Liver (tissue), 9 donors: ENCODE measurements around the gene RSRC2. TPM values are rescaled to one million over a fixed set of nuclear protein-coding genes. Genes with fewer than 3 reads are reported as not detected.

Experiments used
- DNase-seq: peaks from one replicate; pipeline ENCODE4 v3.0.0-alpha.2; 2017; ENCODE audit warnings: low spot score
- H3K27ac ChIP-seq, 2 donors: one replicate each; pipeline ENCODE4 v1.7.0; 2013; ENCODE audit warnings: inconsistent platforms in 2 of 2, low read length in 2 of 2, control low read depth in 1 of 2, low read depth in 1 of 2, mild to moderate bottlenecking in 1 of 2
- H3K27me3 ChIP-seq, 4 donors: one replicate each; pipeline versions ENCODE4 v1.6.1 to v1.7.0; 2013; ENCODE audit warnings: low read length in 3 of 4, inconsistent platforms in 1 of 4, mild to moderate bottlenecking in 1 of 4, moderate library complexity in 1 of 4; ENCODE audit not compliant: control insufficient read depth in 4 of 4, insufficient read depth in 4 of 4
- H3K36me3 ChIP-seq, 4 donors: one replicate each; pipeline versions ENCODE4 v1.6.1 to v1.7.0; 2013; ENCODE audit warnings: low read length in 3 of 4, mild to moderate bottlenecking in 3 of 4, low read depth in 1 of 4, moderate library complexity in 1 of 4; ENCODE audit not compliant: control insufficient read depth in 4 of 4, insufficient read depth in 3 of 4
- H3K4me1 ChIP-seq, 4 donors: one replicate each; pipeline versions ENCODE4 v1.6.1 to v1.7.0; 2013; ENCODE audit warnings: low read length in 3 of 4, mild to moderate bottlenecking in 3 of 4, moderate library complexity in 1 of 4; ENCODE audit not compliant: control insufficient read depth in 4 of 4, insufficient read depth in 4 of 4
- H3K4me3 ChIP-seq, 3 donors: one replicate each; pipeline versions ENCODE4 v1.6.1 to v1.7.0; 2013; ENCODE audit warnings: low read length in 3 of 3, control low read depth in 1 of 3, low read depth in 1 of 3, mild to moderate bottlenecking in 1 of 3
- H3K9ac ChIP-seq, 2 donors: one replicate each; pipeline ENCODE4 v1.7.0; 2013; ENCODE audit warnings: low read length in 2 of 2, mild to moderate bottlenecking in 2 of 2, moderate library complexity in 2 of 2, control low read depth in 1 of 2, low read depth in 1 of 2
- H3K9me3 ChIP-seq, 4 donors: one replicate each; pipeline versions ENCODE4 v1.6.1 to v1.7.0; 2013; ENCODE audit warnings: low read length in 3 of 4; ENCODE audit not compliant: control insufficient read depth in 4 of 4
- ATF3 ChIP-seq: IDR thresholded peaks from 2 replicates; pipeline ENCODE4 v1.6.1; 2016; ENCODE audit warnings: antibody characterized with exemption
- CTCF ChIP-seq: fragments of 150-350 bp; IDR thresholded peaks from 2 replicates; pipeline ENCODE4 v1.5.1; 2017; ENCODE audit warnings: improper control_type of control experiment, low read depth, low read length; ENCODE audit not compliant: missing input control
- EGR1 ChIP-seq, 2 donors: IDR thresholded peaks; 2 replicates each; pipeline ENCODE4 v1.6.1; 2016 to 2018; ENCODE audit warnings: antibody characterized with exemption in 2 of 2, low read depth in 2 of 2
- FOXA1 ChIP-seq: IDR thresholded peaks from 2 replicates; pipeline ENCODE4 v1.6.1; 2016; ENCODE audit warnings: antibody characterized with exemption
- FOXA2 ChIP-seq: IDR thresholded peaks from 2 replicates; pipeline ENCODE4 v1.6.1; 2016; ENCODE audit warnings: antibody characterized with exemption
- GABPA ChIP-seq, 2 donors: IDR thresholded peaks in 1 of 2; conservative IDR thresholded peaks in 1 of 2; 2 replicates each; pipeline ENCODE4 v1.6.1; 2016; ENCODE audit warnings: antibody characterized with exemption in 2 of 2, mild to moderate bottlenecking in 1 of 2, moderate library complexity in 1 of 2
- HNF4A ChIP-seq, 2 donors: conservative IDR thresholded peaks; 2 replicates each; pipeline ENCODE4 v1.6.1; 2016; ENCODE audit warnings: antibody characterized with exemption in 2 of 2, mild to moderate bottlenecking in 2 of 2
- HNF4G ChIP-seq: IDR thresholded peaks from 2 replicates; pipeline ENCODE4 v1.6.1; 2016; ENCODE audit warnings: antibody characterized with exemption
- JUND ChIP-seq, 2 donors: IDR thresholded peaks; 2 replicates each; pipeline ENCODE4 v1.6.1; 2016; ENCODE audit warnings: antibody characterized with exemption in 2 of 2
- MAX ChIP-seq: IDR thresholded peaks from 2 replicates; pipeline ENCODE4 v1.6.1; 2016; ENCODE audit warnings: antibody characterized with exemption
- NR2F2 ChIP-seq: IDR thresholded peaks from 2 replicates; pipeline ENCODE4 v1.6.1; 2016; ENCODE audit warnings: antibody characterized with exemption
- RAD21 ChIP-seq, 2 donors: IDR thresholded peaks; 2 replicates each; pipeline ENCODE4 v1.6.1; 2016; ENCODE audit warnings: antibody characterized with exemption in 2 of 2, mild to moderate bottlenecking in 2 of 2
- REST ChIP-seq: IDR thresholded peaks from 2 replicates; pipeline ENCODE4 v1.6.1; 2016; ENCODE audit warnings: antibody characterized with exemption, mild to moderate bottlenecking
- RXRA ChIP-seq, 2 donors: IDR thresholded peaks; 2 replicates each; pipeline ENCODE4 v1.6.1; 2017 to 2018; ENCODE audit warnings: antibody characterized with exemption in 2 of 2, mild to moderate bottlenecking in 1 of 2
- SP1 ChIP-seq: IDR thresholded peaks from 2 replicates; pipeline ENCODE4 v1.6.1; 2018; ENCODE audit warnings: antibody characterized with exemption, mild to moderate bottlenecking
- TAF1 ChIP-seq: conservative IDR thresholded peaks from 2 replicates; pipeline ENCODE4 v1.6.1; 2016; ENCODE audit warnings: antibody characterized with exemption, mild to moderate bottlenecking
- YY1 ChIP-seq: IDR thresholded peaks from 2 replicates; pipeline ENCODE4 v1.6.1; 2016; ENCODE audit warnings: antibody characterized with exemption, mild to moderate bottlenecking
- WGBS: extraction: QIAGEN DNeasy Blood & Tissue Kit; methylation state at CpG from one replicate; pipeline ENCODE4 v1.1.7; 2013; 5-methylcytosine and 5-hydroxymethylcytosine counted together
- polyA plus RNA-seq, 2 donors: library from polyadenylated mRNA; stranded (reverse) in 1 of 2; unstranded in 1 of 2; fragments of 200-250 nt in 1 of 2; fragments of >200 nt in 1 of 2; fragmentation: Nextera tagmentation in 1 of 2; extraction: Ambion mirVana in 1 of 2; gene quantifications; one replicate each; pipeline versions ENCODE4 v1.2.1 to v1.2.3, GENCODE V29; 2013 to 2015
- total RNA-seq, 2 donors: library from RNA; depleted of rRNA; stranded (reverse); fragments of >200 nt; gene quantifications; one replicate each; pipeline ENCODE4 v1.2.3, GENCODE V29; 2014
- TF ChIP-seq, protein P1 (sequence below): IDR thresholded peaks from 2 replicates; pipeline ENCODE4 v1.6.1; 2016; ENCODE audit warnings: antibody characterized with exemption
- donor health status: healthy.
- donor health status: healthy.
- donor health status: healthy.
- donor health status: healthy.
- donor health status: healthy.

The RSRC2 gene
- total and polyA plus RNA-seq, 4 donors: 15.5 to 31.4 (median 25.7) TPM

- H3K27ac ChIP-seq: no peak overlapping the region
- H3K27me3 ChIP-seq: no peaks in the 10 kb centered on the region
- no peak for DNase-seq
- TF ChIP-seq RXRA (IDR thresholded peaks at IDR 0.05): no peak
- TF ChIP-seq GABPA (IDR thresholded peaks at IDR 0.05 in 1 of 2, conservative IDR thresholded peaks at IDR 0.05 in 1 of 2): no peak
- no peak for TF ChIP-seq CTCF
- TF ChIP-seq, protein P1, sequence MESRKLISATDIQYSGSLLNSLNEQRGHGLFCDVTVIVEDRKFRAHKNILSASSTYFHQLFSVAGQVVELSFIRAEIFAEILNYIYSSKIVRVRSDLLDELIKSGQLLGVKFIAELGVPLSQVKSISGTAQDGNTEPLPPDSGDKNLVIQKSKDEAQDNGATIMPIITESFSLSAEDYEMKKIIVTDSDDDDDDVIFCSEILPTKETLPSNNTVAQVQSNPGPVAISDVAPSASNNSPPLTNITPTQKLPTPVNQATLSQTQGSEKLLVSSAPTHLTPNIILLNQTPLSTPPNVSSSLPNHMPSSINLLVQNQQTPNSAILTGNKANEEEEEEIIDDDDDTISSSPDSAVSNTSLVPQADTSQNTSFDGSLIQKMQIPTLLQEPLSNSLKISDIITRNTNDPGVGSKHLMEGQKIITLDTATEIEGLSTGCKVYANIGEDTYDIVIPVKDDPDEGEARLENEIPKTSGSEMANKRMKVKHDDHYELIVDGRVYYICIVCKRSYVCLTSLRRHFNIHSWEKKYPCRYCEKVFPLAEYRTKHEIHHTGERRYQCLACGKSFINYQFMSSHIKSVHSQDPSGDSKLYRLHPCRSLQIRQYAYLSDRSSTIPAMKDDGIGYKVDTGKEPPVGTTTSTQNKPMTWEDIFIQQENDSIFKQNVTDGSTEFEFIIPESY: no peak
- TF ChIP-seq HNF4A (conservative IDR thresholded peaks at IDR 0.05): no peak
- no peak for TF ChIP-seq FOXA1
- TF ChIP-seq YY1: no peak
- TF ChIP-seq RAD21 (IDR thresholded peaks at IDR 0.05): no peak
- TF ChIP-seq ATF3: no peak
- no peak for TF ChIP-seq EGR1 (IDR thresholded peaks at IDR 0.05; ENCODE audit: low read depth in 2 of 2)
- TF ChIP-seq REST: no peak
- TF ChIP-seq JUND (IDR thresholded peaks at IDR 0.05): no peak
- TF ChIP-seq FOXA2: no peak
- no peak for TF ChIP-seq NR2F2
- no peak for TF ChIP-seq MAX
- TF ChIP-seq SP1: no peak
- no peak for TF ChIP-seq HNF4G
- no peak for TF ChIP-seq TAF1
- H3K4me3 ChIP-seq: no peak overlapping the region
- WGBS: 98% methylated on average over 8 of the region's 8 CpGs
- H3K36me3 ChIP-seq: peaks cover 13 to 65% (median 59%) of the 10 kb centered on the region in 4 donors
- H3K9me3 ChIP-seq: no peaks in the 10 kb centered on the region
- no peak overlapping the region for H3K9ac ChIP-seq
- no peaks in the 10 kb centered on the region for H3K4me1 ChIP-seq
Observed at GRCh38 chr12:122480753-122481152, 46.0 kb downstream of the RSRC2 start.
